Hepatocyte (in vitro differentiated cells): ENCODE measurements around the gene ATAD3B. TPM values are rescaled to one million over a fixed set of nuclear protein-coding genes. Genes with fewer than 3 reads are reported as not detected.
A peak's percentile ranks its signal among the peaks of the same experiment; 100 is the strongest.

Experiments used
- DNase-seq: peaks from one replicate; pipeline ENCODE4 v3.0.0-alpha.2; 2016; ENCODE audit warnings: low spot score
- H2AFZ ChIP-seq: fragments of 200-600 bp; sonication (generic); 2 replicates; pipeline ENCODE4 v1.6.0; 2016; ENCODE audit warnings: antibody characterized with exemption, mild to moderate bottlenecking
- H3K27ac ChIP-seq: fragments of 200-600 bp; sonication (generic); 2 replicates; pipeline ENCODE4 v1.5.1; 2016; ENCODE audit warnings: mild to moderate bottlenecking
- H3K27me3 ChIP-seq: fragments of 200-600 bp; sonication (generic); 2 replicates; pipeline ENCODE4 v1.6.1; 2016
- H3K36me3 ChIP-seq: fragments of 200-600 bp; sonication (generic); replicated peaks from 2 replicates; pipeline ENCODE4 v1.5.1; 2016; ENCODE audit warnings: low read depth; ENCODE audit not compliant: insufficient read depth
- H3K4me1 ChIP-seq: fragments of 200-600 bp; sonication (generic); 2 replicates; pipeline ENCODE4 v1.5.1; 2016; ENCODE audit warnings: mild to moderate bottlenecking, moderate library complexity; ENCODE audit not compliant: insufficient read depth
- H3K4me2 ChIP-seq: fragments of 200-600 bp; sonication (generic); 2 replicates; pipeline ENCODE4 v1.6.0; 2016
- H3K4me3 ChIP-seq: fragments of 200-600 bp; sonication (generic); 2 replicates; pipeline ENCODE4 v1.5.1; 2016; ENCODE audit warnings: mild to moderate bottlenecking
- H3K79me2 ChIP-seq: fragments of 200-600 bp; sonication (generic); 2 replicates; pipeline ENCODE4 v1.6.0; 2017; ENCODE audit warnings: mild to moderate bottlenecking
- H3K9me2 ChIP-seq: fragments of 200-600 bp; sonication (generic); replicated peaks from 2 replicates; pipeline ENCODE4 v1.6.0; 2017; ENCODE audit warnings: mild to moderate bottlenecking; ENCODE audit not compliant: insufficient read depth
- H3K9me3 ChIP-seq: fragments of 200-600 bp; sonication (generic); 2 replicates; pipeline ENCODE4 v1.5.1; 2016; ENCODE audit warnings: low read depth, mild to moderate bottlenecking
- H4K20me1 ChIP-seq: fragments of 200-600 bp; sonication (generic); 2 replicates; pipeline ENCODE4 v1.6.0; 2016; ENCODE audit warnings: mild to moderate bottlenecking; ENCODE audit not compliant: insufficient read depth, poor library complexity, severe bottlenecking
- CTCF ChIP-seq: fragments of 200-600 bp; sonication (generic); IDR thresholded peaks from 2 replicates; pipeline ENCODE4 v1.5.1; 2016; ENCODE audit warnings: antibody characterized with exemption, mild to moderate bottlenecking; ENCODE audit not compliant: poor library complexity
- EZH2 ChIP-seq: fragments of 200-600 bp; sonication (generic); IDR thresholded peaks from 2 replicates; pipeline ENCODE4 v1.6.1; 2016; ENCODE audit warnings: antibody characterized with exemption, mild to moderate bottlenecking, borderline replicate concordance
- EZH2phosphoT487 ChIP-seq: fragments of 200-600 bp; sonication (generic); IDR thresholded peaks from one replicate; pipeline ENCODE4 v1.6.1; 2018; ENCODE audit warnings: antibody characterized with exemption, mild to moderate bottlenecking, low read depth, moderate library complexity; ENCODE audit not compliant: unreplicated experiment, severe bottlenecking
- WGBS: methylation state at CpG from one replicate; pipeline ENCODE4 v1.1.6; 2016; ENCODE audit warnings: low lambda C conversion rate; ENCODE audit errors: missing lambda C conversion rate; 5-methylcytosine and 5-hydroxymethylcytosine counted together
- polyA plus RNA-seq: library from polyadenylated mRNA; unstranded; fragments of >200 nt; fragmentation: Nextera tagmentation; extraction: Ambion mirVana; gene quantifications from 2 replicates; pipeline ENCODE4 v1.2.1, GENCODE V29; 2016
- total RNA-seq: library from RNA; depleted of rRNA; stranded (reverse); fragments of >200 nt; gene quantifications from 2 replicates; pipeline ENCODE4 v1.2.3, GENCODE V29; 2014

Gene ATAD3B
- total and polyA plus RNA-seq, 2 experiments from 2014 or later = 13.4 to 33.2 TPM

- DNase-seq = no peak
- peaks cover 8% of the 10 kb centered on the region for H4K20me1 ChIP-seq
- H3K9me2 ChIP-seq = no peaks in the 10 kb centered on the region
- no peaks in the 10 kb centered on the region for H3K9me3 ChIP-seq
- 91% methylated on average over 17 of the region's 18 CpGs for WGBS
- peak overlapping the region; percentile 88 for H3K4me2 ChIP-seq
- H2AFZ ChIP-seq = no peak overlapping the region
- no peaks in the 10 kb centered on the region for H3K36me3 ChIP-seq
- no peak overlapping the region for H3K27ac ChIP-seq
- TF ChIP-seq CTCF (no peak), EZH2 (no peak)
- H3K4me3 ChIP-seq = no peak overlapping the region
- H3K79me2 ChIP-seq = no peaks in the 10 kb centered on the region
- peaks cover 12% of the 10 kb centered on the region for H3K4me1 ChIP-seq
- H3K27me3 ChIP-seq = no peaks in the 10 kb centered on the region
These were observed 67.4 kb downstream of the ATAD3B start for GRCh38 chr1:1538989-1539309.

GRCh38 chr1:1539310-1540089 is 67.9 kb downstream of the ATAD3B start:
- H3K4me3 ChIP-seq = peak overlapping the region; percentile 49
- 19% methylated on average over 30 of the region's 66 CpGs for WGBS
- DNase-seq = peak; percentile 55
- no peaks in the 10 kb centered on the region for H3K79me2 ChIP-seq
- no peaks in the 10 kb centered on the region for H3K9me2 ChIP-seq
- H3K9me3 ChIP-seq = no peaks in the 10 kb centered on the region
- peaks cover 8% of the 10 kb centered on the region for H4K20me1 ChIP-seq
- no peaks in the 10 kb centered on the region for H3K27me3 ChIP-seq
- TF ChIP-seq EZH2phosphoT487 (no peak), EZH2 (no peak), CTCF (no peak)
- peak overlapping the region; percentile 88 for H3K4me2 ChIP-seq
- H3K27ac ChIP-seq = no peak overlapping the region
- no peak overlapping the region for H2AFZ ChIP-seq
- peaks cover 12% of the 10 kb centered on the region for H3K4me1 ChIP-seq
- H3K36me3 ChIP-seq = no peaks in the 10 kb centered on the region

- Histone ChIP-seq H3K9me2 (no peaks in the 10 kb centered on the region), H3K4me3 (peak within 1 kb of the TSS; percentile 49), H3K4me2 (peak within 1 kb of the TSS; percentile 88), H2AFZ (no peak within 1 kb of the TSS), H3K36me3 (no peaks in the 10 kb centered on the region), H4K20me1 (peaks cover 8% of the 10 kb centered on the region), H3K4me1 (peaks cover 12% of the 10 kb centered on the region), H3K9me3 (no peaks in the 10 kb centered on the region), H3K27me3 (no peaks in the 10 kb centered on the region), H3K27ac (peak within 1 kb of the TSS; percentile 37), H3K79me2 (no peaks in the 10 kb centered on the region)
- peak; percentile 89 for DNase-seq
- WGBS = 33% methylated on average over 1 of the region's 100 CpGs
- TF ChIP-seq EZH2 = no peak
- TF ChIP-seq CTCF = no peak
- no peak for TF ChIP-seq EZH2phosphoT487
These were observed 68.7 kb downstream of the ATAD3B start, which contains the start of gene TMEM240 for GRCh38 chr1:1540090-1540817. TSS of gene TMEM240 (minus strand) at chr1:1540624. CDS start at chr1:1540346, 278 bp downstream.
